GM18873 (cell line): ENCODE results near the gene MALT1.
"Not testable (repeated sequence)": the region's sequence is repeated elsewhere in the genome, so short reads cannot be mapped to it uniquely, and the experiment has no call there.

Source experiments
- ATAC-seq: cut with Tn5 transposase; IDR thresholded peaks from one replicate; pipeline ENCODE4 v1.9.1; 2021; ENCODE audit warnings: mild to moderate bottlenecking, moderate library complexity, moderate number of reproducible peaks; ENCODE audit not compliant: unreplicated experiment, low FRiP score

MALT1 gene

GRCh38 chr18:58766164-58766563 lies 94.9 kb downstream of the MALT1 start:
- ATAC-seq, result no peak

GRCh38 chr18:58766946-58767345 lies 95.7 kb downstream of the MALT1 start:
- ATAC-seq, result no peak

- ATAC-seq, result peak; percentile 55
Measured at GRCh38 chr18:58768293-58768974, 97.2 kb downstream of the MALT1 start.

GRCh38 chr18:58769321-58769720 lies 98.1 kb downstream of the MALT1 start:
- ATAC-seq, result no peak

GRCh38 chr18:58770601-58771000 lies 99.3 kb downstream of the MALT1 start:
- no peak for ATAC-seq

GRCh38 chr18:58772161-58772560 lies 100.9 kb downstream of the MALT1 start:
- no peak for ATAC-seq

- ATAC-seq, result no peak
Measured at GRCh38 chr18:58776084-58776483, 104.8 kb downstream of the MALT1 start.

GRCh38 chr18:58776541-58776940 lies 105.3 kb downstream of the MALT1 start:
- ATAC-seq, result not testable (repeated sequence)

- ATAC-seq, result no peak
Measured at GRCh38 chr18:58777471-58777870, 106.2 kb downstream of the MALT1 start.

GRCh38 chr18:58779529-58779928 lies 108.3 kb downstream of the MALT1 start:
- no peak for ATAC-seq

GRCh38 chr18:58780045-58780444 lies 108.8 kb downstream of the MALT1 start:
- ATAC-seq, result no peak

GRCh38 chr18:58781627-58782194 lies 110.4 kb downstream of the MALT1 start:
- peak; percentile 69 for ATAC-seq

GRCh38 chr18:58784601-58785137 lies 113.4 kb downstream of the MALT1 start:
- no peak for ATAC-seq

GRCh38 chr18:58785171-58785805 lies 114.0 kb downstream of the MALT1 start:
- no peak for ATAC-seq

GRCh38 chr18:58785870-58786269 lies 114.6 kb downstream of the MALT1 start:
- no peak for ATAC-seq

- ATAC-seq, result no peak
Measured at GRCh38 chr18:58787536-58788149, 116.4 kb downstream of the MALT1 start.

GRCh38 chr18:58788470-58788869 lies 117.2 kb downstream of the MALT1 start:
- ATAC-seq, result no peak

- ATAC-seq, result no peak
Measured at GRCh38 chr18:58788971-58789875, 118.0 kb downstream of the MALT1 start.

GRCh38 chr18:58789876-58790240 lies 118.6 kb downstream of the MALT1 start:
- no peak for ATAC-seq

- ATAC-seq, result peak; percentile 81
Measured at GRCh38 chr18:58792086-58792485, 120.8 kb downstream of the MALT1 start.
